Measurements from ENCODE around the gene CENATAC.

The CENATAC gene

GRCh38 chr11:119065369-119065768 lies 67.4 kb downstream of the CENATAC start:
- Histone ChIP-seq H3K27me3 (replicated peaks; ENCODE audit: insufficient read depth, low read length) (no peaks in the 10 kb centered on the region), H3K27ac (ENCODE audit: low read length) (no peak overlapping the region), H2AFZ (ENCODE audit: low read length) (no peak overlapping the region), H3K4me3 (ENCODE audit: low read length) (no peak overlapping the region), H3K4me2 (ENCODE audit: low read depth, low read length) (no peak overlapping the region; the same call in 1 of the 2 replicates), H3K9me3 (replicated peaks; ENCODE audit: insufficient read depth, low read length) (no peaks in the 10 kb centered on the region), H3F3A (ENCODE audit: insufficient read depth, low read length) (peaks cover 7% of the 10 kb centered on the region), H3K4me1 (ENCODE audit: low read length) (peaks cover 13% of the 10 kb centered on the region; the same call in 1 of the 2 replicates), H3K9ac (ENCODE audit: low read length) (no peak overlapping the region), H4K20me1 (ENCODE audit: insufficient read depth, low read length) (no peaks in the 10 kb centered on the region), H3K36me3 (replicated peaks; ENCODE audit: insufficient read depth, low read length) (no peaks in the 10 kb centered on the region), H3K79me2 (ENCODE audit: low read length) (peaks cover 52% of the 10 kb centered on the region), H3K9me2 (replicated peaks; ENCODE audit: insufficient read depth, low read length) (no peaks in the 10 kb centered on the region)
- DNase-seq = peak; percentile 53
- TF ChIP-seq CTCF (IDR thresholded peaks at IDR 0.05; ENCODE audit: low read length) = peak; percentile 62
- TF ChIP-seq EZH2phosphoT487 (IDR thresholded peaks at IDR 0.05; ENCODE audit: low read length) = no peak
